Brain microvascular endothelial cell (primary cell): ENCODE results near the gene USP40.

Experiments
- DNase-seq: peaks from one replicate; pipeline ENCODE4 v3.0.0-alpha.2; 2020
- H3K27ac ChIP-seq: fragments of 250-450 bp; sonication (Bioruptor Pico); 2 replicates; pipeline ENCODE4 v1.5.1; 2020; ENCODE audit warnings: mild to moderate bottlenecking, moderate library complexity
- H3K27me3 ChIP-seq: fragments of 250-450 bp; sonication (Bioruptor Pico); replicated peaks from 2 replicates; pipeline ENCODE4 v1.5.1; 2020; ENCODE audit warnings: mild to moderate bottlenecking
- H3K36me3 ChIP-seq: fragments of 250-450 bp; sonication (Bioruptor Pico); replicated peaks from 2 replicates; pipeline ENCODE4 v1.5.1; 2020; ENCODE audit warnings: mild to moderate bottlenecking
- H3K4me3 ChIP-seq: 2 replicates; pipeline ENCODE4 v1.5.1; 2011; ENCODE audit warnings: low read depth, mild to moderate bottlenecking, control low read depth, low read length, moderate library complexity
- CTCF ChIP-seq: IDR thresholded peaks from 2 replicates; pipeline ENCODE4 v1.5.1; 2011; ENCODE audit warnings: low read depth, mild to moderate bottlenecking, moderate library complexity, low read length, control low read depth, inconsistent platforms; ENCODE audit errors: missing control alignments
- in situ Hi-C: cut with HindIII; loops from 2 replicates; pipeline ENCODE4 v1.10.0; 2017; ENCODE audit warnings: low sequenced_read_pairs, low pct_ligation_motif_present

The USP40 gene

GRCh38 chr2:233566141-233566956 is at the start of gene USP40:
TSS of gene USP40 (minus strand) at chr2:233566782. CDS start at chr2:233565554, 1,228 bp downstream.
- peak within 1 kb of the TSS; percentile 97 for H3K27ac ChIP-seq
- no peaks in the 10 kb centered on the region for H3K36me3 ChIP-seq
- H3K4me3 ChIP-seq, result peak within 1 kb of the TSS; percentile 94
- H3K27me3 ChIP-seq, result no peaks in the 10 kb centered on the region
- DNase-seq, result peak; percentile 86
- TF ChIP-seq CTCF, result no peak
- in situ Hi-C loops, result no loop called here

GRCh38 chr2:233611284-233611683 is 44.7 kb upstream of the USP40 start:
- H3K4me3 ChIP-seq, result no peak overlapping the region
- no peak for DNase-seq
- no peak for TF ChIP-seq CTCF
- H3K27ac ChIP-seq, result no peak overlapping the region
- in situ Hi-C loops, result no loop called here
- H3K36me3 ChIP-seq, result no peaks in the 10 kb centered on the region
- H3K27me3 ChIP-seq, result no peaks in the 10 kb centered on the region

GRCh38 chr2:233605680-233606079 is 39.1 kb upstream of the USP40 start:
- Histone ChIP-seq H3K4me3 (no peak overlapping the region), H3K27ac (no peak overlapping the region), H3K36me3 (no peaks in the 10 kb centered on the region), H3K27me3 (no peaks in the 10 kb centered on the region)
- no peak for DNase-seq
- TF ChIP-seq CTCF, result no peak
- in situ Hi-C loops, result no loop called here

GRCh38 chr2:233604826-233605225 is 38.2 kb upstream of the USP40 start:
- Histone ChIP-seq H3K27me3 (no peaks in the 10 kb centered on the region), H3K4me3 (no peak overlapping the region), H3K27ac (no peak overlapping the region), H3K36me3 (no peaks in the 10 kb centered on the region)
- no peak for DNase-seq
- in situ Hi-C loops, result no loop called here
- TF ChIP-seq CTCF, result no peak

- Histone ChIP-seq H3K27me3 (no peaks in the 10 kb centered on the region), H3K4me3 (no peak overlapping the region), H3K27ac (no peak overlapping the region), H3K36me3 (no peaks in the 10 kb centered on the region)
- no peak for TF ChIP-seq CTCF
- DNase-seq, result no peak
- in situ Hi-C loops, result no loop called here
These were observed 36.9 kb upstream of the USP40 start for GRCh38 chr2:233603520-233603919.

- TF ChIP-seq CTCF, result no peak
These were observed 35.5 kb upstream of the USP40 start for GRCh38 chr2:233602076-233602475.

More at GRCh38 chr2:233602076-233602475, 35.5 kb upstream of the USP40 start:
- Histone ChIP-seq H3K27me3 (no peaks in the 10 kb centered on the region), H3K27ac (no peak overlapping the region), H3K4me3 (no peak overlapping the region), H3K36me3 (no peaks in the 10 kb centered on the region)
- DNase-seq, result no peak
- in situ Hi-C loops, result no loop called here
